VCaP (cell line): ENCODE data around the gene BRD4.

Experiments
- H3K27ac ChIP-seq: fragments of 450-650 bp; 2 replicates; pipeline ENCODE4 v1.5.1; 2017
- TF ChIP-seq, protein P1 (sequence below): fragments of 450-650 bp; conservative IDR thresholded peaks from 2 replicates; pipeline ENCODE4 v1.5.1; 2017; ENCODE audit warnings: mild to moderate bottlenecking, moderate library complexity

The BRD4 gene

DNA sequence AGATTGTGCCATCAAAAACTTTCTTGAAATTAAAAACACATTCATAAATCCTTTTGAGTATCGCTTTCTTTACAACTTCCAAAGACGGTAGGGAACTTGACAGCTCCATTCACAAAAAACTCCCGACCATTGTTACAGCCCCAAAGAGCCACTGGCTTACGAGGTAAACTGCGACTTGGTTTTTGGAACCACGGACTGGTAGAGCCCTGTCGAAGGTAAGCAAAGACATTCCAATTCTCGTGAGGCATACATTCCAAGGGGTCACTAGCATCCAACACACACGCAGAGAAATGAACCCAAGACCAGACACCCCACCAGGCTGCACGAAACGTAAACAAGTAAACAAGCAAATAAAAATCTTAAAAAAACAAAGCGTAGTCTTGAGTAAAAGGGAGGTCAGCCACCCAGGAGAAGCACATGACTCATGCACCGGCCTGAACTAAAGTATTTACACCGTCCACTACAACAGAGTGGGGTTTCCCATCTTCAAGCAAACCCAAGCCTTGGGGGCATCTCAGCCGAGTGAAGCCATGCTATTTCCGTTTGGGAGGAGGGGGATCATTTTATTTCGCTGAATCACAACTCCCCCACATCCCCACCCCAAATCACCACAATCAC lies 1.4 kb downstream of the BRD4 start:
- TF ChIP-seq, protein P1, sequence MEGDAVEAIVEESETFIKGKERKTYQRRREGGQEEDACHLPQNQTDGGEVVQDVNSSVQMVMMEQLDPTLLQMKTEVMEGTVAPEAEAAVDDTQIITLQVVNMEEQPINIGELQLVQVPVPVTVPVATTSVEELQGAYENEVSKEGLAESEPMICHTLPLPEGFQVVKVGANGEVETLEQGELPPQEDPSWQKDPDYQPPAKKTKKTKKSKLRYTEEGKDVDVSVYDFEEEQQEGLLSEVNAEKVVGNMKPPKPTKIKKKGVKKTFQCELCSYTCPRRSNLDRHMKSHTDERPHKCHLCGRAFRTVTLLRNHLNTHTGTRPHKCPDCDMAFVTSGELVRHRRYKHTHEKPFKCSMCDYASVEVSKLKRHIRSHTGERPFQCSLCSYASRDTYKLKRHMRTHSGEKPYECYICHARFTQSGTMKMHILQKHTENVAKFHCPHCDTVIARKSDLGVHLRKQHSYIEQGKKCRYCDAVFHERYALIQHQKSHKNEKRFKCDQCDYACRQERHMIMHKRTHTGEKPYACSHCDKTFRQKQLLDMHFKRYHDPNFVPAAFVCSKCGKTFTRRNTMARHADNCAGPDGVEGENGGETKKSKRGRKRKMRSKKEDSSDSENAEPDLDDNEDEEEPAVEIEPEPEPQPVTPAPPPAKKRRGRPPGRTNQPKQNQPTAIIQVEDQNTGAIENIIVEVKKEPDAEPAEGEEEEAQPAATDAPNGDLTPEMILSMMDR, result no peak
- peak overlapping the region; percentile 99 for H3K27ac ChIP-seq

DNA sequence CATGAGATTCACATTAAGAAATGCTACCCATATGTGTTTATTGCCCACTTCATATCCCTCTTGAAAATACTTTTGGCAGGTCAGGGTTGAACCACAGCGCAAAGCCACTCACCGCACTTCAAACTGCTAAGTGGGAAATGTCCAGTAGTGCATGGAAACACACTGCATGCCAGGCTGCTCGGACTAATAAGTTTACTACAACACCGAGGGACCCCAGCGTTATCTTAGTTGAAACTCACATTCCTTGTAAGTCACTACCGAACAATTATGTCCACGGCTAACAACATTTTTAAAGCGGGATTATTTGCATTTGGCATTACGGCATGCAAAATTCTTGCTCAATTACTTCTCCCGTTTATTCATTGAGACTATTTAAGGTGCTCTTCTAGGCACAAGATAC lies 4.0 kb downstream of the BRD4 start:
- H3K27ac ChIP-seq, result no peak overlapping the region
- TF ChIP-seq, protein P1, result no peak

DNA sequence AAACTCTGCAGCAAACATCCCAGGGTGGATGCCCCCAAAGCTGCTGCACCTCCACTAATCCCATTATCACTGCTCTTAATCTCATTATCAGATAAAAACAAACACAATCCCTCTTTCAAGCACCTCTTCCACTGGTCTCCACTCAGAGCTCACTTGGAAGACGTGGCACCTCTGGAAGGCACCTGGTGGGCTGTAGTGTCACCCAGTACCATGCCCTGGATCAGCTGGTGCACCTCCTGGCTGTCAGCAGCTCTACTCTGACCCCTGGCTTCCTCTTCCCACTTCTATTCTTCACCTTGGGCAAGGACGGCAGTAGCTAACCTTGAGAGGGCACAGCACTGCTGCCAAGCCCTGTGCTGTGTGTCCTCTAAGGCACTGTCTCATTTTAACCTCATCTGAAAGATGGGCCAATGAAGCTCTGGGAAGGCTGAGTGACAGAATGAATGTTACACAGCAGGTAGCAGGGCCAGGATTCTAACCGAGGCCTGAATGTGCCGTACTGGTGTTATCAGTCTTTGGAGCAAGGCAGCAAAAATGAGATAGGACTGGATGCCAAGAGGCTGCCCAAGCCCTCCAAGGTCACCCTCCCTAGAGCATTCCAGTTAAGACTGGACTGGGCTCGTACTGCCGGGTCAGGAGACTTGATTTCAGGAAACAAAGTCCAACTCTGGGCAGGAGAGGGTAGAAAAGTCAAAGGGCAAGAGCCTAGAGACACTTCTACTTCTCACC lies 7.4 kb downstream of the BRD4 start:
- peak overlapping the region; percentile 2; the same call in 1 of the 2 replicates for H3K27ac ChIP-seq

DNA sequence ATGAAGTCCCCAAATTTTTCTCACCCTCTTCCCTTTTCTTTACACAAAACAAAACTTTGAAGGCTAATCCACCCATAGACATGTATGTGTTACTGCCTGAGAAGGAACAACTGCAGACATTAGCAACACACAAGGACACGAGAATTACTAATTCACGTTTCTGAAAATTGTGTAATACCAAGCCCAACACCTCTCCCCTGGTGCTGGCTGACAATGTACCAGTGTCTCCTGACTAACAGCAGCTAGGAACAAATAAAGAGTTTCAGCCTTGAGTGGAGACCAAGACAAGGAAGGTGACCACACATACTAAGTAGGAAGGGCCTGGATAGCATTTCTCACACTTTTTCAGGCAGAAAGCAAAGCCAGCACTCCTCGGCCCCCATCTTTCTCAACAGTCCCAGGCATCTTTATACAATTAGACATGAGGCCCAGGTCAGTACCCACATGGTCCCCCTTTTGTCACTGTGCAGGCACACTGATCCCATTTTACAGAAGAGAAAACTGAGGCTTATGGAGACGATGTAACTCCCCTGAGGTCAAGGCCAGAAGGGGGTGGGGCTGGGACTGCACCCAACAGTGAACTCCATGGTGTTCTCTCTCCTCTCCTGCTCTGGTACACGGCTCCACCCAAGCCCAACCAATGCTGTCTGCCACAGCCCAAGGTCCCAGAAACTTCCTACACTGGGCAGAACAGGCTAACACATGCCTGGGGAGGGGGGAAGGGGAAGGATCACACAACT lies 8.7 kb downstream of the BRD4 start:
- H3K27ac ChIP-seq, result peak overlapping the region; percentile 2; the same call in 1 of the 2 replicates
- TF ChIP-seq, protein P1, result no peak

More for the DNA sequence above, 7.4 kb downstream of the BRD4 start:
- TF ChIP-seq, protein P1, result no peak

DNA sequence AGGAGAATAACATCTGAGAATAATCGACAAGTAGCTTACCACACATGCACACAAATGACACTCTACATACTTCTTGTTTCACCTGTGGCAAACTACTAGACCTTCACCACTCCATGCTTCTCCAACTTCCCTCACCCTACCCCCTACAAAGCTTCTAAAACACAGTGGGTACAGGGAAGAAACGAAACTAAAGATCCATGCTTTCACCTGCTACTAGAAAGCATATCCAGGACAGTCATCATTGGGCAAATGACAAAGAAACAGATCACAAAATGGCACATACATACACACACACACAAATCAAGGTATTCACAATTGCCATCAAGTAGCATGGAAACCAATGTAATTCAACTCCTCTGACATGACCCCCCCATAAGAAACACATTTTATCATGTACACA lies 10.6 kb downstream of the BRD4 start:
- TF ChIP-seq, protein P1, result no peak
- H3K27ac ChIP-seq, result no peak overlapping the region

DNA sequence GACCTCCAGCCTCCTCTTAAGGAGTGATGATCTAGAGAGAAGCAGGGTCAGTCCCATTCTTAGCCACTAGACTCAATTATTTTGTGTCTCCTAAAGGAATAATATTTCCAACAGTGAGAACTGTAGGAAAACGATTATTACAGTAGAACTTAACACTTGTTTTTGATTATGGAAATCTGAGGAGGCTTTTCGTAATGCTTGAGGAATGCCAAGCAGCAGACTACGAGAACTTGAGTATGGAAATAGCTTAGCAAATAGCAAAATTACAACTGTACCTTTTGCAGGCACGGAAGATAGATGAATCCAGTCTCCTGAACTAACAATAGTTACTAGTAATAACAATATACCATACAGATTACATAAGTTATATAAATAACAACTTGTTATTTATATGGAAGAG lies 12.2 kb downstream of the BRD4 start:
- TF ChIP-seq, protein P1, result no peak

DNA sequence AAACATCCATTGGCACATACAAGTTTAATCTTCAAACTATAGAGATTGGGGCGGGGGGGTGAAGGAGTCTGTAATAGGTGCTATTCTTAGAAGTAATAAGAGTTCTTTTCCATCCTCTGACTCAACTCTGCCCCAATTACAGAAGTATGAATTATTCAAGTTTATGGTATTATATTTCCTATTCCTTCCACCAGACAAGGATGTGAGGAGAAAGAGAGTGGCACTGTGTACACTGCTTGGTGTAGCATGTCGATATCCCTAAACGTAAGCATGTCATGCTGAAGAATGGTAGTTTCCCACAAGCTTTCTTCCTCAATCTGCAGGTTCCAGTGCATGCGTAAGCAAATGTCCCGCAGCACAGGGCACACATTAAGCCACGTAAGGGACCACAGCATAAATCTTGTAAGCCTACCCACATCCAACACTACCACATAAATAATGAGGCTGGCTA lies 14.1 kb downstream of the BRD4 start:
- TF ChIP-seq, protein P1, result no peak
- no peak overlapping the region for H3K27ac ChIP-seq

More for the DNA sequence above, 12.2 kb downstream of the BRD4 start:
- H3K27ac ChIP-seq, result no peak overlapping the region
